Thoracic aorta (tissue), 2 donors: Measurements from ENCODE around the gene HOXC6. TPM values are rescaled to one million over a fixed set of nuclear protein-coding genes. Genes with fewer than 3 reads are reported as not detected.

Experiments used
- ATAC-seq: fragments of 150-250 bp; one replicate; pipeline ENCODE4 v1.8.0; 2017; ENCODE audit warnings: low read depth; ENCODE audit not compliant: insufficient number of reproducible peaks, low FRiP score
- DNase-seq: peaks from one replicate; pipeline ENCODE4 v3.0.0-alpha.2; 2020; ENCODE audit warnings: low spot score
- H3K27ac ChIP-seq, 2 donors: fragments of 200-600 bp; sonication (generic); 1 replicate in 1 of 2; 2 replicates in 1 of 2; pipeline ENCODE4 v1.5.1; 2016; ENCODE audit warnings: mild to moderate bottlenecking in 2 of 2, moderate library complexity in 2 of 2
- H3K27me3 ChIP-seq: fragments of 200-600 bp; sonication (generic); replicated peaks from 2 replicates; pipeline ENCODE4 v1.6.0; 2016; ENCODE audit warnings: mild to moderate bottlenecking; ENCODE audit not compliant: insufficient read depth
- H3K36me3 ChIP-seq: fragments of 200-600 bp; sonication (generic); one replicate; pipeline ENCODE4 v1.5.1; 2016
- H3K4me1 ChIP-seq, 2 donors: fragments of 200-600 bp; sonication (generic); 1 replicate in 1 of 2; 2 replicates in 1 of 2; pipeline versions ENCODE4 v1.5.1 to v1.6.0; 2016; ENCODE audit warnings: low read depth in 2 of 2, mild to moderate bottlenecking in 1 of 2; ENCODE audit not compliant: control insufficient read depth in 1 of 2
- H3K4me3 ChIP-seq: fragments of 200-600 bp; sonication (generic); 2 replicates; pipeline ENCODE4 v1.5.1; 2016; ENCODE audit warnings: mild to moderate bottlenecking
- H3K9me3 ChIP-seq: fragments of 200-600 bp; sonication (generic); 2 replicates; pipeline ENCODE4 v1.5.1; 2016
- CTCF ChIP-seq: fragments of 200-600 bp; sonication (generic); IDR thresholded peaks from one replicate; pipeline ENCODE4 v1.5.1; 2019; ENCODE audit warnings: antibody characterized with exemption
- total RNA-seq, 2 donors: library from RNA; depleted of rRNA; stranded (reverse); fragments of >200 nt; gene quantifications; one replicate each; pipeline versions ENCODE4 v1.1.0 to v1.2.3, GENCODE V29; 2016

The HOXC6 gene
- total RNA-seq, 2 donors from 2014 or later, result not detected

GRCh38 chr12:54060975-54061778 is 32.9 kb downstream of the HOXC6 start:
- Histone ChIP-seq H3K27me3 (no peaks in the 10 kb centered on the region), H3K9me3 (no peaks in the 10 kb centered on the region), H3K4me1 (no peaks in the 10 kb centered on the region), H3K27ac (no peak overlapping the region), H3K36me3 (no peaks in the 10 kb centered on the region), H3K4me3 (no peak overlapping the region)
- DNase-seq (no peak), ATAC-seq (no peak)
- no peak for TF ChIP-seq CTCF

GRCh38 chr12:54065677-54066076 is 37.4 kb downstream of the HOXC6 start:
- no peak for TF ChIP-seq CTCF
- H3K9me3 ChIP-seq, result no peaks in the 10 kb centered on the region
- H3K4me1 ChIP-seq, result no peaks in the 10 kb centered on the region
- H3K27me3 ChIP-seq, result no peaks in the 10 kb centered on the region
- no peak for DNase-seq
- H3K27ac ChIP-seq, result no peak overlapping the region
- no peak overlapping the region for H3K4me3 ChIP-seq
- H3K36me3 ChIP-seq, result no peaks in the 10 kb centered on the region
- ATAC-seq, result no peak

GRCh38 chr12:54066408-54066807 is 38.2 kb downstream of the HOXC6 start:
- ATAC-seq (no peak), DNase-seq (no peak)
- Histone ChIP-seq H3K27me3 (no peaks in the 10 kb centered on the region), H3K4me3 (no peak overlapping the region), H3K4me1 (no peaks in the 10 kb centered on the region), H3K36me3 (no peaks in the 10 kb centered on the region), H3K27ac (no peak overlapping the region), H3K9me3 (no peaks in the 10 kb centered on the region)
- no peak for TF ChIP-seq CTCF

GRCh38 chr12:54068418-54069070 is 40.3 kb downstream of the HOXC6 start:
- H3K27ac ChIP-seq, result no peak overlapping the region
- H3K4me3 ChIP-seq, result no peak overlapping the region
- ATAC-seq (no peak), DNase-seq (no peak)
- H3K9me3 ChIP-seq, result no peaks in the 10 kb centered on the region
- no peaks in the 10 kb centered on the region for H3K36me3 ChIP-seq
- no peaks in the 10 kb centered on the region for H3K27me3 ChIP-seq
- no peak for TF ChIP-seq CTCF
- H3K4me1 ChIP-seq, result no peaks in the 10 kb centered on the region

- no peak for ATAC-seq
- Histone ChIP-seq H3K27ac (no peak overlapping the region), H3K4me1 (no peaks in the 10 kb centered on the region), H3K27me3 (no peaks in the 10 kb centered on the region), H3K36me3 (no peaks in the 10 kb centered on the region), H3K4me3 (no peak overlapping the region), H3K9me3 (no peaks in the 10 kb centered on the region)
- DNase-seq, result no peak
- TF ChIP-seq CTCF, result no peak
These were observed 43.7 kb downstream of the HOXC6 start for GRCh38 chr12:54071942-54072341.
